Natural killer cell (primary cell): ENCODE measurements around the gene SLC6A18. TPM values are rescaled to one million over a fixed set of nuclear protein-coding genes. Genes with fewer than 3 reads are reported as not detected.

Experiments
- ATAC-seq, 3 donors: fragments of 150-1000 bp in 2 of 3; fragments of 200-7000 bp in 1 of 3; cut with Tn5 transposase; 1 replicate in 1 of 3; 2 replicates in 2 of 3; pipeline ENCODE4 v1.10.0; 2021; ENCODE audit warnings: mild to moderate bottlenecking in 2 of 3, moderate library complexity in 2 of 3
- DNase-seq, 2 donors: peaks; one replicate each; pipeline versions ENCODE4 v3.0.0 to v3.0.0-alpha.2; 2013 to 2021; ENCODE audit warnings: mixed read lengths in 1 of 2
- H3K27ac ChIP-seq: one replicate; pipeline ENCODE4 v1.5.1; 2013; ENCODE audit warnings: mild to moderate bottlenecking, low read length
- H3K27me3 ChIP-seq: one replicate; pipeline ENCODE4 v1.6.1; 2013; ENCODE audit warnings: low read length; ENCODE audit not compliant: control insufficient read depth, insufficient read depth
- H3K36me3 ChIP-seq: one replicate; pipeline ENCODE4 v1.6.1; 2013; ENCODE audit warnings: low read length; ENCODE audit not compliant: control insufficient read depth, insufficient read depth
- H3K4me1 ChIP-seq: one replicate; pipeline ENCODE4 v1.6.1; 2013; ENCODE audit warnings: low read length; ENCODE audit not compliant: control insufficient read depth, insufficient read depth
- H3K4me3 ChIP-seq: one replicate; pipeline ENCODE4 v1.5.1; 2013; ENCODE audit warnings: low read length
- H3K9me3 ChIP-seq: one replicate; pipeline ENCODE4 v1.6.1; 2013; ENCODE audit warnings: low read length; ENCODE audit not compliant: control insufficient read depth, insufficient read depth
- H3K27ac Mint-ChIP-seq, 2 donors: one replicate each; pipeline ENCODE4 v1.8.0; 2022; ENCODE audit warnings: mild to moderate bottlenecking in 2 of 2, mixed read lengths in 2 of 2, moderate library complexity in 1 of 2
- H3K27me3 Mint-ChIP-seq, 2 donors: one replicate each; pipeline ENCODE4 v1.8.0; 2022; ENCODE audit warnings: low read depth in 2 of 2, mixed read lengths in 2 of 2
- H3K36me3 Mint-ChIP-seq: one replicate; pipeline ENCODE4 v1.8.0; 2022; ENCODE audit warnings: mixed read lengths
- H3K4me1 Mint-ChIP-seq, 2 donors: one replicate each; pipeline ENCODE4 v1.8.0; 2022; ENCODE audit warnings: mixed read lengths in 2 of 2
- H3K4me3 Mint-ChIP-seq: one replicate; pipeline ENCODE4 v1.8.0; 2022; ENCODE audit warnings: mild to moderate bottlenecking, moderate library complexity, mixed read lengths
- H3K9me3 Mint-ChIP-seq, 2 donors: one replicate each; pipeline ENCODE4 v1.8.0; 2022; ENCODE audit warnings: mixed read lengths in 2 of 2
- WGBS: methylation state at CpG from one replicate; pipeline ENCODE4 v1.1.7; 2013; ENCODE audit warnings: missing lambda C conversion rate; ENCODE audit not compliant: insufficient coverage; 5-methylcytosine and 5-hydroxymethylcytosine counted together
- intact Hi-C: fragments of 100-400 bp; cut with micrococcal nuclease; formaldehyde crosslinking; loops from one replicate; pipeline ENCODE4 v1.14.2; 2022
- total RNA-seq, 4 donors: library from RNA; stranded (reverse); fragments of 120-200 nt in 1 of 4; gene quantifications; one replicate each; pipeline versions ENCODE4 v1.2.3 to v1.2.4, GENCODE V29; 2013 to 2022
- TF ChIP-seq, protein P1 (sequence below): fragments of 200-600 bp; IDR thresholded peaks from one replicate; pipeline ENCODE4 v1.8.0; 2022; ENCODE audit warnings: antibody characterized with exemption

Gene SLC6A18
- total RNA-seq, 3 donors from 2014 or later (not counting 1 experiment from before 2014, with no cell fraction given), result not detected

- H3K27ac ChIP-seq, result no peak overlapping the region
- no peak for ATAC-seq
These were observed 24.4 kb downstream of the SLC6A18 start for GRCh38 chr5:1249366-1250280.

DNA sequence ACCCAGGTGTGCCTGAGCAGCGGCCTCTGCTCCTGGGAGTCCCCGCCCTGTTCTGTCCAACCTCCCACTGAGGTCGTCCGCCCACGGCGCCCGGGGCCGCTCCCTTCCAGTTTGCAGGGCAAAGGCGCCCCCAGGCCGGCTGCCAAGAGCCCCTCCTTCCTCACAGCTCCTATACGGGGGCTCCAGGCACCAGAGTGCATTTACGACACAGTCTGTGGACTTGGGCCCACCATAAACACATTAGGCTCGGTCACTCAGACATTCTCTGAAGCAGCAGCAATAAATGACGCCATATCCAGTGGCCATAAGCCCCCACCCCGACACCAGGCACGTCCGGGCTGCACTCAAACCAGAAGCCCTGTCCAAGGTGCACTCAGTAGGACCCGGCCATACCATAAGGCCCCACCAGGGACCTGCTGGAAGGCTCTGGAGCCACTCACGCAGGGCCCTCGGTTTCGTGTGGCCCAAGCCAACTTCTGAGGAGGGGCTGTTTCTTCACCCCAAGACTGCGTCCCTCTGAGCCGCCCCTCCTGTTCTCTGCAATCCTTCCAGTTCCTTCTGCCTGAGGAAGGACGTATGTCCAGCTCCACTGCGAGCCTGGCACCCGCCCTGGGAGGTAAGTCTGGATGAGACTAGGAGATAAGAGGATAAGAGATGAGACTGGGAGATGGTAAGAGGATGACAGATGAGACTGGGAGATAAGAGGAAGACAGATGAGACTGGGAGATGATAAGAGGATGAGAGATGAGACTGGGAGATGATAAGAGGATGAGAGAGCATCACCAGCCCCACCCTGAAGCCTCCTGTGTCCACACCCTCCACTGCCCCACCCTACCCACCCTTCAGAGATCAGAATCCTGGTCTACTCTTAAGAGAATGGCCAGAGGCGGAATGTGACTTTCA lies 26.7 kb downstream of the SLC6A18 start:
- no peak overlapping the region for H3K27ac Mint-ChIP-seq
- no peaks in the 10 kb centered on the region for H3K36me3 ChIP-seq
- H3K4me1 ChIP-seq, result peaks cover 12% of the 10 kb centered on the region
- H3K4me3 ChIP-seq, result no peak overlapping the region
- WGBS, result 83% methylated on average over 27 of the region's 27 CpGs
- no peaks in the 10 kb centered on the region for H3K9me3 Mint-ChIP-seq
- no peaks in the 10 kb centered on the region for H3K27me3 ChIP-seq
- H3K9me3 ChIP-seq, result no peaks in the 10 kb centered on the region
- TF ChIP-seq, protein P1, sequence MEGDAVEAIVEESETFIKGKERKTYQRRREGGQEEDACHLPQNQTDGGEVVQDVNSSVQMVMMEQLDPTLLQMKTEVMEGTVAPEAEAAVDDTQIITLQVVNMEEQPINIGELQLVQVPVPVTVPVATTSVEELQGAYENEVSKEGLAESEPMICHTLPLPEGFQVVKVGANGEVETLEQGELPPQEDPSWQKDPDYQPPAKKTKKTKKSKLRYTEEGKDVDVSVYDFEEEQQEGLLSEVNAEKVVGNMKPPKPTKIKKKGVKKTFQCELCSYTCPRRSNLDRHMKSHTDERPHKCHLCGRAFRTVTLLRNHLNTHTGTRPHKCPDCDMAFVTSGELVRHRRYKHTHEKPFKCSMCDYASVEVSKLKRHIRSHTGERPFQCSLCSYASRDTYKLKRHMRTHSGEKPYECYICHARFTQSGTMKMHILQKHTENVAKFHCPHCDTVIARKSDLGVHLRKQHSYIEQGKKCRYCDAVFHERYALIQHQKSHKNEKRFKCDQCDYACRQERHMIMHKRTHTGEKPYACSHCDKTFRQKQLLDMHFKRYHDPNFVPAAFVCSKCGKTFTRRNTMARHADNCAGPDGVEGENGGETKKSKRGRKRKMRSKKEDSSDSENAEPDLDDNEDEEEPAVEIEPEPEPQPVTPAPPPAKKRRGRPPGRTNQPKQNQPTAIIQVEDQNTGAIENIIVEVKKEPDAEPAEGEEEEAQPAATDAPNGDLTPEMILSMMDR, result no peak
- peaks cover 7 to 9% of the 10 kb centered on the region in 2 donors for H3K27me3 Mint-ChIP-seq
- no peak overlapping the region for H3K4me3 Mint-ChIP-seq
- DNase-seq (no peak), ATAC-seq (no peak)
- intact Hi-C loops, result no loop called here
- no peaks in the 10 kb centered on the region for H3K36me3 Mint-ChIP-seq
- no peak overlapping the region for H3K27ac ChIP-seq
- peaks cover 7 to 19% of the 10 kb centered on the region in 2 donors for H3K4me1 Mint-ChIP-seq

More at GRCh38 chr5:1249366-1250280, 24.4 kb downstream of the SLC6A18 start:
- TF ChIP-seq, protein P1, result no peak
- DNase-seq, result no peak
- 85% methylated on average over 29 of the region's 29 CpGs for WGBS
- Mint-ChIP-seq H3K36me3 (no peaks in the 10 kb centered on the region), H3K4me1 (peaks cover 0 to 10% of the 10 kb centered on the region in 2 donors), H3K9me3 (no peaks in the 10 kb centered on the region), H3K4me3 (no peak overlapping the region), H3K27ac (no peak overlapping the region), H3K27me3 (peaks cover 7 to 9% of the 10 kb centered on the region in 2 donors)
- Histone ChIP-seq H3K9me3 (no peaks in the 10 kb centered on the region), H3K36me3 (no peaks in the 10 kb centered on the region), H3K27me3 (peaks cover 2% of the 10 kb centered on the region), H3K4me1 (peaks cover 2% of the 10 kb centered on the region), H3K4me3 (no peak overlapping the region)
- intact Hi-C loops, result no loop called here

DNA sequence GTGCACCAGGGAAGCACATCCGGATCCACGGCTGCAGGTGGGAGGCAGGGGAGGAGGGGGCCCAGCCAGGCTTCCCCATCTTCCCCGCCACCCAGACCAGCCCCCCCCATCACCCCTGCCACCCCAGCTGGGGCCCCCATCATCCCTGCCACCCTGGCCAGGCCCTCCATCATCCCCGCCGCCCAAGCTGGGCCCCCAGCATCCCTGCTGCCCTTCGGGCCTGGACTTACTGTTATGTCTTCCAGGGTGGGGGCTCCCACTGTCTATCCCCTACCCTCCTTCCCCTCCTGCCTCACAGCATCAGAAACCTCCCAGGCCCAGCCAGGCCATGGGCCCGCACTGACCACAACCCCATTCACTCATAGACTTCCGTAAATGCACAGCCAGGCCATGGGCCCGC lies 27.5 kb downstream of the SLC6A18 start:
- 91% methylated on average over 7 of the region's 9 CpGs for WGBS
- TF ChIP-seq, protein P1, result no peak

More for the DNA sequence above, 27.5 kb downstream of the SLC6A18 start:
- Histone ChIP-seq H3K27me3 (no peaks in the 10 kb centered on the region), H3K27ac (no peak overlapping the region), H3K4me3 (no peak overlapping the region), H3K9me3 (no peaks in the 10 kb centered on the region), H3K4me1 (peaks cover 12% of the 10 kb centered on the region), H3K36me3 (no peaks in the 10 kb centered on the region)
- intact Hi-C loops, result no loop called here
- DNase-seq, result no peak
- no peaks in the 10 kb centered on the region for H3K9me3 Mint-ChIP-seq
- H3K4me1 Mint-ChIP-seq, result peaks cover 7 to 19% of the 10 kb centered on the region in 2 donors
- ATAC-seq, result no peak
- no peak overlapping the region for H3K27ac Mint-ChIP-seq
- H3K4me3 Mint-ChIP-seq, result no peak overlapping the region
- H3K27me3 Mint-ChIP-seq, result peaks cover 7% of the 10 kb centered on the region in 2 donors
- no peaks in the 10 kb centered on the region for H3K36me3 Mint-ChIP-seq
